Subcutaneous adipose tissue (tissue), 4 donors: ENCODE data around the gene NEK6. TPM values are rescaled to one million over a fixed set of nuclear protein-coding genes. Genes with fewer than 3 reads are reported as not detected.

Source experiments
- total RNA-seq, 4 donors: library from RNA; depleted of rRNA; stranded (reverse); fragments of >200 nt; gene quantifications; one replicate each; pipeline ENCODE4 v1.1.0, GENCODE V29; 2016
- TF ChIP-seq, protein P1 (sequence below): fragments of 450-650 bp; IDR thresholded peaks from one replicate; pipeline ENCODE4 v1.5.1; 2016; ENCODE audit warnings: low read depth, mild to moderate bottlenecking, control low read depth, antibody characterized with exemption, moderate library complexity

NEK6 gene
- total RNA-seq, 4 donors from 2014 or later, result 18.5 to 38.2 (median 27.0) TPM

- TF ChIP-seq, protein P1, sequence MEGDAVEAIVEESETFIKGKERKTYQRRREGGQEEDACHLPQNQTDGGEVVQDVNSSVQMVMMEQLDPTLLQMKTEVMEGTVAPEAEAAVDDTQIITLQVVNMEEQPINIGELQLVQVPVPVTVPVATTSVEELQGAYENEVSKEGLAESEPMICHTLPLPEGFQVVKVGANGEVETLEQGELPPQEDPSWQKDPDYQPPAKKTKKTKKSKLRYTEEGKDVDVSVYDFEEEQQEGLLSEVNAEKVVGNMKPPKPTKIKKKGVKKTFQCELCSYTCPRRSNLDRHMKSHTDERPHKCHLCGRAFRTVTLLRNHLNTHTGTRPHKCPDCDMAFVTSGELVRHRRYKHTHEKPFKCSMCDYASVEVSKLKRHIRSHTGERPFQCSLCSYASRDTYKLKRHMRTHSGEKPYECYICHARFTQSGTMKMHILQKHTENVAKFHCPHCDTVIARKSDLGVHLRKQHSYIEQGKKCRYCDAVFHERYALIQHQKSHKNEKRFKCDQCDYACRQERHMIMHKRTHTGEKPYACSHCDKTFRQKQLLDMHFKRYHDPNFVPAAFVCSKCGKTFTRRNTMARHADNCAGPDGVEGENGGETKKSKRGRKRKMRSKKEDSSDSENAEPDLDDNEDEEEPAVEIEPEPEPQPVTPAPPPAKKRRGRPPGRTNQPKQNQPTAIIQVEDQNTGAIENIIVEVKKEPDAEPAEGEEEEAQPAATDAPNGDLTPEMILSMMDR, result no peak
Measured at GRCh38 chr9:124348363-124348762, 90.6 kb downstream of the NEK6 start.

- TF ChIP-seq, protein P1, result no peak
Measured at GRCh38 chr9:124348831-124349230, 91.1 kb downstream of the NEK6 start.

- TF ChIP-seq, protein P1, result no peak
Measured at GRCh38 chr9:124349267-124349666, 91.5 kb downstream of the NEK6 start.

DNA sequence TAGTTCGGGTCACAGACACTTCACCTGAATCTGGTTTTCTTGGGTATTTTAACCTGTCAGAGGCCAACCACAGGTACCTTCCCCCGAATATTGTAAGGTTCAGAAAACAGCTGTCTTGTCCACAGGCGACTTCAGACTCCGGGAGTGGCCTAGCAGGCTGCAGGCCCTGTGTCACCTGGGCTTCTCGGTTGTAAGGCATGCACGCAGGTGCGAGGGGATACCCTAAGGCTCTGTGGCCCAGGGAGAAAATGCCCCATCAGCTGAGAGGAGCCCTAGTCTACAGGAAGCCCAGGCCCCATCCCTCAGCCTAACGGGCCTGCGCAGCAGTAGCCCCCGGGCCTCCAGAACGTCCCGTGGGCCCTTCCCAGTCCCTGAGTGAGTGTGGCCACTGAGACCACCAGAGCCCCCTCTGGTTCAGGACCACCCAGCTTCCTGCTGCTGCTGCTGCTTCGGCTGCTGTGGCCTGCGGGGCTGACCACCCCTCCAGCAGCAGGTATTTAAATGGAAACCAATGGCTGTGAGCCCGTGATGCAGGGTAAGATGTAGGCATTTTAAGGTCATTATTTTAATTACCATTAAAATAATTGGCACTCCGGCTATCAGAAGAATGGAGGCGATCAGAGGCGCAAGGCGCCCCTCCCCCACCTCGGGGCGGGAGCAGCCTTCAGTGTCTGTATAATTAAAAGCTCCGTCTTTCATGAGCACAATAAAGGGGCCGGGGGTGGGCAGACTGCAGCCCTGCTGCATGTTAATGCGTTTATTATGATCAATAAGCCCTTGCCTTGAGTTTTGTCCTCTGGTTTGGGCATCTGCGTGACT, 92.1 kb downstream of the NEK6 start:
- TF ChIP-seq, protein P1, result no peak

DNA sequence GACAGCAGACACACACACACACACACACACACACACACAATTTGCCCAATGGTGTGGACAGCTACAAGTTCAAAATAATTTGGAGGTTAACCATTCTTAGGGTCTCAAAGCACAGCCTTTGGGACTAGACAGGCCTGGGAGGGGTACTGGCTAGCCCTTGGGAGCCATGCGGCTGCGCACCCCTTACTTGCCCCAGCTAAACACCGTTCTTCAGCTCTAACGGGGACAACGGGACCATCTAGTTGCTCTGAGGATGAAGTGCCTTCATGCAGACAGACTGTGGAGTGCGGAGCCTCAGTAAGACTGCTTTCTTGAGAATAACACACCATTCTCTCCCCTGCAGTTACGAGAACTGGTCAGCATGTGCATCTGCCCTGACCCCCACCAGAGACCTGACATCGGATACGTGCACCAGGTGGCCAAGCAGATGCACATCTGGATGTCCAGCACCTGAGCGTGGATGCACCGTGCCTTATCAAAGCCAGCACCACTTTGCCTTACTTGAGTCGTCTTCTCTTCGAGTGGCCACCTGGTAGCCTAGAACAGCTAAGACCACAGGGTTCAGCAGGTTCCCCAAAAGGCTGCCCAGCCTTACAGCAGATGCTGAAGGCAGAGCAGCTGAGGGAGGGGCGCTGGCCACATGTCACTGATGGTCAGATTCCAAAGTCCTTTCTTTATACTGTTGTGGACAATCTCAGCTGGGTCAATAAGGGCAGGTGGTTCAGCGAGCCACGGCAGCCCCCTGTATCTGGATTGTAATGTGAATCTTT, 92.9 kb downstream of the NEK6 start:
- TF ChIP-seq, protein P1, result no peak

- TF ChIP-seq, protein P1, result no peak
Measured at GRCh38 chr9:124351672-124352468, 94.1 kb downstream of the NEK6 start.
